ENCODE results near the gene PGRMC2. TPM values are rescaled to one million over a fixed set of nuclear protein-coding genes. Genes with fewer than 3 reads are reported as not detected.

PGRMC2 gene
- total and polyA plus RNA-seq, 2 of the 8 experiments (the other 6 are each of a cell fraction or from before 2014, with no cell fraction given) = 9.5 to 85.3 TPM

- 93% methylated on average over 5 of the region's 5 CpGs; no CpG with 5 or more reads in 1 of the 2 experiments for WGBS, 2 experiments (ENCODE audit: extremely low coverage in 1 of 2, insufficient coverage in 1 of 2, insufficient read length in 1 of 2, insufficient replicate concordance in 2 of 2, low coverage in 1 of 2, low lambda C conversion rate in 2 of 2, missing lambda C conversion rate in 1 of 2)
- CTCF ChIA-PET (ENCODE audit: partially characterized antibody) = no interaction called here
- Histone ChIP-seq H3K9me3 (ENCODE audit: insufficient read depth in 2 of 2, low read depth in 1 of 2, low read length in 1 of 2) (peaks cover 13 to 15% of the 10 kb centered on the region in 2 experiments), H3K79me2 (ENCODE audit: control insufficient read depth in 1 of 2, insufficient read depth in 2 of 2, low read length in 2 of 2) (peaks cover 0 to 13% of the 10 kb centered on the region in 2 experiments; a peak in 2 of 4 replicates), H2BK120ac (replicated peaks; ENCODE audit: low read depth, low read length) (no peak overlapping the region), H3K23me2 (ENCODE audit: low read depth, low read length) (no peaks in the 10 kb centered on the region), H3K27ac (ENCODE audit: low read depth, low read length) (no peak overlapping the region), H2BK5ac (ENCODE audit: low read depth, low read length) (no peak overlapping the region), H3K56ac (replicated peaks; ENCODE audit: insufficient read length, low read depth, low read length) (no peak overlapping the region), H3K23ac (ENCODE audit: insufficient read length) (no peak overlapping the region), H2BK15ac (ENCODE audit: low read length) (no peak overlapping the region), H4K5ac (ENCODE audit: insufficient read length, low read depth, low read length) (no peak overlapping the region), H3K4me3 (ENCODE audit: extremely low read depth in 1 of 4, insufficient read depth in 2 of 4, low read depth in 3 of 4, low read length in 4 of 4) (no peak overlapping the region), H2AK5ac (ENCODE audit: low read depth, low read length) (no peak overlapping the region), H4K8ac (ENCODE audit: extremely low read depth, insufficient read depth, low read length) (no peak overlapping the region), H3K4ac (replicated peaks; ENCODE audit: insufficient read length, low read depth, low read length) (no peak overlapping the region), H3K4me2 (ENCODE audit: insufficient read depth in 1 of 2, low read depth in 2 of 2, low read length in 2 of 2) (no peak overlapping the region), H3K14ac (ENCODE audit: insufficient read length) (no peak overlapping the region), H3K4me1 (replicated peaks in 1 of 4; ENCODE audit: control insufficient read depth in 3 of 4, insufficient read depth in 4 of 4, low read length in 3 of 4) (no peaks in the 10 kb centered on the region), H2AFZ (ENCODE audit: low read length) (no peak overlapping the region), H3K79me1 (ENCODE audit: low read depth, low read length) (no peaks in the 10 kb centered on the region), H4K20me1 (replicated peaks in 1 of 2; ENCODE audit: control insufficient read depth in 1 of 2, insufficient read depth in 2 of 2, low read length in 2 of 2) (peaks cover 0 to 3% of the 10 kb centered on the region in 2 experiments), H3K27me3 (replicated peaks in 1 of 4; ENCODE audit: control insufficient read depth in 3 of 4, extremely low read depth in 1 of 4, insufficient read depth in 3 of 4, low read length in 3 of 4) (no peaks in the 10 kb centered on the region), H3K9ac (replicated peaks in 1 of 4; ENCODE audit: extremely low read depth in 1 of 4, low read depth in 3 of 4, low read length in 3 of 4) (no peak overlapping the region), H4K91ac (replicated peaks; ENCODE audit: insufficient read length, low read length) (no peak overlapping the region), H2BK20ac (ENCODE audit: low read length) (no peak overlapping the region), H3K36me3 (ENCODE audit: control insufficient read depth in 2 of 4, insufficient read depth in 4 of 4, low read length in 3 of 4) (peaks cover 0 to 34% (median 18%) of the 10 kb centered on the region in 4 experiments; a peak in 7 of 8 replicates), H3K18ac (ENCODE audit: extremely low read depth, low read length) (no peak overlapping the region), H2BK12ac (ENCODE audit: low read depth, low read length) (no peak overlapping the region)
- POLR2A ChIA-PET (ENCODE audit: partially characterized antibody) = interaction anchor here (0.6 kb wide), 1 partner anchor 147 kb away, joined by 3 read pairs; no protein-coding TSS in a partner anchor
- FAIRE-seq (no peak), DNase-seq (ENCODE audit: low read depth in 1 of 2, low spot score in 2 of 2) (no peak)
- TF ChIP-seq HDAC2 (IDR thresholded peaks at IDR 0.05; ENCODE audit: borderline replicate concordance in 1 of 2, low read depth in 2 of 2, low read length in 2 of 2) (no peak), TEAD4 (IDR thresholded peaks at IDR 0.05; ENCODE audit: low read depth, low read length) (no peak), MAX (IDR thresholded peaks at IDR 0.05) (no peak), RAD21 (IDR thresholded peaks at IDR 0.05 in 1 of 2, conservative IDR thresholded peaks at IDR 0.05 in 1 of 2; ENCODE audit: low read depth in 2 of 2, low read length in 2 of 2) (no peak), TBP (IDR thresholded peaks at IDR 0.05; ENCODE audit: low read depth, low read length) (no peak), YY1 (IDR thresholded peaks at IDR 0.05; ENCODE audit: low read depth, low read length) (no peak), CHD1 (IDR thresholded peaks at IDR 0.05; ENCODE audit: low read depth, low read length) (no peak), KDM5A (IDR thresholded peaks at IDR 0.05; ENCODE audit: low read length) (no peak), RXRA (IDR thresholded peaks at IDR 0.05; ENCODE audit: insufficient read depth, low read depth, low read length) (no peak)
Observed at GRCh38 chr4:128268970-128269369, 18.6 kb downstream of the PGRMC2 start.
